GM21529 (cell line): ENCODE results near the gene RABL3.
"Not testable (repeated sequence)": the region's sequence is repeated elsewhere in the genome, so short reads cannot be mapped to it uniquely, and the experiment has no call there.

Source experiments
- ATAC-seq: cut with Tn5 transposase; IDR thresholded peaks from one replicate; pipeline ENCODE4 v1.9.1; 2021; ENCODE audit not compliant: unreplicated experiment

RABL3 gene

DNA sequence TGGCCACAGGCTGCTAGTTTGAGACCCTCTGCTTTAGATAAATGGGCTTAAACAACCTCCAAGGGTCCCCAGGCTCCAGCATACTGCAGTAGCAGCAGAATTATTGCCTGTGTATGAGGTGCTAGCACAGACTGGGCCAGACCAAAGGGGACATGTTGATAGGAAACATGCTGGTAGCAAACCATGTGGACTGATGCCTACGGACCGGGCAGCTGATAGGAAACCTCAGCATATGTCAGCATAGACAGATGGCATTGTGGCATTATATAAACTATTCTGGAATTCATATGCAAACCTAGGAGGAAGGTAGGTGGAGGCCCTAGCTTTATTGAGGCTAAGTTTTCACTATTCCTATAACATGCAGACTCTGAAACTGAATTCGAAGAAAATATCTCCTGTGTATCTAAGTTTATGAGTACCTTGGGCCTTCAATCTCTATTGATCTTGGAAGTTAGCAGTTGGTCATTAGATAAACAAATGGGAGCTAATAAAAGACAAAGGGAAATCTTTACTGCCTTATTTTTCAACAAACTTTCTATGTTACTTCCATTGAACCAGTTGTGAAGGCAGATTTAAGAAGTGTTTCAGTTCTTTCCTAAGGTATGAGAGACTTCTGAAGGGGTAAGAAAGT lies 58.5 kb downstream of the RABL3 start:
- no peak for ATAC-seq

DNA sequence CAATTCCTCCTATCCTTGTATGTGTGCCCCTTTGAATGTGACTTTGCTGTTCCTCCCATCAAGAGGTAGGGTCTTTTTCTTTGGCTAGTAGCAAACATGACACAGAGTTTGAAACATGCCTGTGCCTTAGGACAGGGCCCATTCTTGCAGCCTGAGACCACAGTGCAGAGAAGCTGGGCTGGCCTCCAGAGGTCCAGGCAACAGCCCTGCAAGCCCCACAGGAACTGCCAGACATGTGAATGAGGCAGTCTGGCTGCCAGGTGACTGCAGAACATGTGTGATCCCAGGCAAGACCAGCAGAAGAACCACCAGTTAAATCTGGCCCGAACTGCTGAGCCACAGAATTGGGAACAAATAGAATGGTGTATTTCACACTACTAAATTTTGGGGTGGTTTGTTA lies 59.1 kb downstream of the RABL3 start:
- ATAC-seq: no peak

DNA sequence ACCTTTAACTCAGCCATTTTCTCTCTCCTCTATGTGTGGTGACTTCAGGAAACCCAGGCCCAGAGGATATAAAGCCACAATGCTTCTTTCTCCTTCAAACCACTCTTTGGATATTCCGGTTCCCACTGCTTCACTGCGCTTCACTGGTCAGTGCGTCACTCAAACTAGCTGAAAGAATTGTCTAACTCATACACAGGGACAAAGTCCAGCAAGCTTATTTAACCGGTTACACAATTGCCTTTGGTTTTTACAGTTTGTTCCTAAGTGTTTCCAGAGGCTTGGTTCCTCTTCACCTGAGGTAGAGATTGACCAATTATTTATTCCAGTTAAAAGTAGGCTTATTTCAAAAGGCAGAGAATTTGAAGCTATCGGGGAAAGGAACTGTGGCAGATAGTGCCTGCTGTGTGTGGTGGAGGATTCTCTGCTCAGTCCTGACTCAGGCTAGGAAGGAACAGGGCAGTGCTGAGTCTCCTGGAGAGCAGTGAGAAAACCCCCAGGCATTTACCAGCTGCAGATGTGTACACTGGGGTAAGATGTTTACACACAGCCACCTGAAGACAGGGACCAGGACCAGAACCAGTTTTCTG lies 60.1 kb downstream of the RABL3 start, which contains the start of gene HGD:
Gene HGD (minus strand): TSS at position 145 of the 587 bp plus-strand sequence. CDS start 128 bp downstream, at position 17.
- ATAC-seq: no peak

DNA sequence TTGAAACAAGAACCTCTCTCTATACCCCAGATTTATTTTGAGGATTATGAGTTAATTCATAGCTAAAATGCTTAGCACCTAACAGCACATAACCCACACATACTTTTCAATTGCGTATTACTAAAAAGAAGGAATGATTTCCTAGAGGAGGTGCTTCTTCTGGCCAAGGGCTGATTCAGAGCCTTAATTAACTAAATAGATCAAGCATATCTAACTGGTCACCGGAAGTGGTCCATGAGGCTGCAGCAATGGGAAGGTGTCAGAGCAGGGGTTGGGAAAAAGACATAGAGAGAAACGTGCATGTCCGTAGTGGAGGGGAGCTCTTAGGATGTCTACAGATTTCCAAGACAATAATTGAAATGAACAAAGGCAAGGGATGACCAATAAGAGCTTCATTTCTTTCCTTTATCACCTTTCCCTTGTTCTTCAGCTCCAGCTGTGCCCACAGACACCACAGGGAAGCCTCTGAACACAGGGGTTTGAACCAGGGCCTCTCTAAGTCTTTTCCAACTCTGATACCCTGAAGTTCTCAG lies 60.7 kb downstream of the RABL3 start:
- no peak for ATAC-seq

DNA sequence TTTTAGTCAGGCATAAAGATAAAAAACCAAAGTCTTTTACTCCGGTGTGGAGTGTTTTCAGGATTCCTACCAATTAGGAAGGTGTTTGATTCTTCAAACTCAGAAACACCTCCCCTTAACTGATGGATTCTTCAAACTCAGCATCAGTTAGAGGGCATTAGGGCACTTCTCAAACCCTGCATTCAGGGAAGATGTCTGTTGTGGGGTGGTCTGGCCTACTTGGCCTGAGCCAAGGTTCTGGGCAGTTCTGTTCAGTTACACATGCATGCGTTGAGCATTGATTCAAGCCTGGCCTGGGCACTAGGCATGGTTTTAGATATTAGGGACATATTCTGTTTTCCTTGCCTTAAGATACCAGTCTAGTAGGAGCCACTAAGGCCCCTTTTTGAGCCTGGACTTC lies 61.3 kb downstream of the RABL3 start:
- ATAC-seq: no peak

DNA sequence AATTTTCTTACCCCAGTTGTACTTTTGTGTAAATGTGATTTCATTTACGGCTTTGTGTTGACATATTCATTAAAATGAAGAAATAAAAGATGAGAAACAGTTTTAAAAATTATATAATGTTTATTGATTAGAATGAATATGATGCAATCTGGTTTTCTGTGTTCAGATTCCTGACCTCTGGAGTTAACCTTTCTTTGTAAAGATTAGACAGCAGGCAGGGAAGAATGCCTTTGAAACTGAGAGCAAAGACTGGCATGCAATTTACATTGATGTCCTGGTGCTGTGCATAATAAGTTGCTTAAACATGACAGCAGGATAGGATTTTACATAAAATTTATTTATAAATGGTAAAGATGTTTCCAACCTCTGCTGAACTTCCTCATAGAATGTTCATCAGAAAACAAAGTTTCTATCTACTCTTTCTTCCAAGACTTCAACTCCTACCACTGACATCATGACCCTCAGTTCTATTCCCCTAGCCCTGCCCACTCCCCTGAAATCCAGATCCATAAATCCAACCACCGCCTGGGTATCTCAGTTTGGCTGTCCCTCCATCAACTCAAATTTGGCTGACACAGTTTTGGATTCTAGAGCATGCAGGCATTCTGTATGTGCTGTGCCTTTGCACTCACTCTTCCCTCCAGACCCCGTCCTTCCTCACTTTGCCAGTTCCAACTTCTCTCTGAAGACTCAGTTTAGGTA lies 62.0 kb downstream of the RABL3 start:
- no peak for ATAC-seq

DNA sequence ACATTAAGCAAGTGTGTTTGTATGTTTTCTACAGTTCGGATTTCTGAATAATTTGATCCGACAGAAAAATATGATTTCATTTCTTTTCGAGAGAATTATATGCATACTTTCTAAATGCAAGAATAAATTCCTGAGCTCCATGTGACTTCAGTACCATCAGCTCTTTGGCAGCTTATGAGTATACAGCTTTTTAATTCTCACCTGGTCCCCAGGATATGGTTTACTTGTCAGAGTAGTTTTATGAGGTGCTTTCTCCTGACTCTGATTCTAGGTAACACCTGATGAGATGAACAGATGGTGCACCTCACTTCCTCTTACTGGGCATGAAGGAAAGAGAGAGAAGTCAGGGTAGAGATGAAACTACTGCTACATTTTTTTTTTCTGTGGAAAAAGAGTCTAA lies 63.3 kb downstream of the RABL3 start:
- no peak for ATAC-seq

DNA sequence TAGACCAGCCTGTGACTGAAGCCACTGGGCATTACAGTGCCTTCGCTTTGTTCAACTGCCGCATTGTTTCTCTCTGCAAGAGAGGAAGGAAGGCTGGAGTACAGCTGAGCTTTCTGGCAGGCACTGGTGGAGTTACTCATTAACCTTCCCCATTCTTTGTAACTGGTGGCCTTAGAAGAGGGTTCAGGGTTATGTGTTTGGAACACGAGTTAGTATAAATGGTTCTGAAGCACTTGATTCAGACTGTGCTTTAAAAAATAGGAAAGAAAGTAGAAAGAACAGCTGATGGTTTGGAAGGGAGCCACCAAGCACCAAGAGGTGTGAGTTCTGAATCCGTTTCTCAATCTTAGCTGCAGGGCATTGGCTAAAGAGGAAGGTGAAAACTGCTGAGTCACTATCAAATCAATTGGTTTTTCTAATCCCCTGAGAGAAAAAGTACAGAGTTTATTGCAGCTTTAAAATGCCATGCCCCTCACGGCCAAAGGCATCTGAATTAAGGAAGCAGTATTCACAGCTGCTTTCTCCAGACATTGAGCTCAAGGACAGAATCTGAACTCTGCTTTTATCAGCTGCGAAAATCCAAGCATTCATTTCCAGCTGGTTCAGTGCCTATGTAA lies 63.9 kb downstream of the RABL3 start:
- peak; percentile 78 for ATAC-seq

DNA sequence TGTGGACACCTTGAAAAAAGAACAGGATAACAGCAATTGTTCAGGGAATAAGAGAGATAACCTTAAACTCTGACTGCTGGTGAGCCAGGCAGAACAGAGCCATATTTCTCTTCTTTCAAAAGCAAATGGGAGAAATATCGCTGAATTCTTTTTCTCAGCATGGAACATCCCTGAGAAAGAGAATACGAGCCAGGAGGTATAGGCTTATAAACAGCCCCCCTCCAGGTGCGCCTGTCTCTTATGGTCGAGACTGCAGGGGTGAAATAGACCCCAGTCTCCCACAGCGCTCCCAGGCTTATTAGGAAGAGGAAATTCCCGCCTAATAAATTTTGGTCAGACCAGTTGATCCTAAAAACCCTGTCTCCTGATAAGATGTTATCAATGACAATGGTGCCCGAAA lies 65.1 kb downstream of the RABL3 start:
- not testable (repeated sequence) for ATAC-seq

DNA sequence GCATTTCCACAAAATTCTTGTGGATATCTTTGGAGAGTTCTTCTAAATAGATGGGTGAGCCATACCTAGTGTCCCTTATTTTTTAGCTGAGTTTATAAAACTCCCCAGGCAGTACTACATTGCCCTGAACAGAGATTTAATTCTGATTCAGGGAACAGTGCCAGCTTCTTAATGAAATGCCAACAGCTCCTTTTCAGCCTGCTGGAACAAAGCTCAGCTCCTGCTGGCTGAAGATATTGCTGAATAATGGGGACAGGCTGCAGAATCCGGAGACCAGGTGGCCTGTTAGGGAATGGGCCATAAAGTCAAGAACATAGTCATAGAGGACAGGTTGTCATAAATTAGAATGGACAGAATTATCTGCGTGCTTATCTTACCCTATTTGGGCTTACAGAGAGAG lies 69.2 kb downstream of the RABL3 start:
- ATAC-seq: no peak

DNA sequence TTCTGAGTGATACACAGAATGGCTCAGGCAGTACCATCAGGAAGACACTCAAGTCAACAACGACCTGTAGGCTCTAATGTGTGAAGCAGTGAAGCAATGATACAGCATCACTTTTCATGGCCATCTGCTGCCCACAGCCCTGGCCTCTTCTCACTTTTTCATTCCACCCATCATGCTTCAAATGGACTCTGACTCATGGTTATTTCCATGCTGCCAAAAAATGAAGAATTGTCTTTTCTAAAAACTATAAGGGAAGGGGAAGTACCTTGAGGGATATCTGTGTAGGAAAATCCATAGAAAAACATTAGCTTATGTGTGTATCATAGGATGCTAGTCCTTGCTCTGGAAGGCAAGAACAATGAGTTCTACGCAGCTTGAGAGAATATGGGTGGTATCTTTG lies 71.7 kb downstream of the RABL3 start:
- no peak for ATAC-seq

DNA sequence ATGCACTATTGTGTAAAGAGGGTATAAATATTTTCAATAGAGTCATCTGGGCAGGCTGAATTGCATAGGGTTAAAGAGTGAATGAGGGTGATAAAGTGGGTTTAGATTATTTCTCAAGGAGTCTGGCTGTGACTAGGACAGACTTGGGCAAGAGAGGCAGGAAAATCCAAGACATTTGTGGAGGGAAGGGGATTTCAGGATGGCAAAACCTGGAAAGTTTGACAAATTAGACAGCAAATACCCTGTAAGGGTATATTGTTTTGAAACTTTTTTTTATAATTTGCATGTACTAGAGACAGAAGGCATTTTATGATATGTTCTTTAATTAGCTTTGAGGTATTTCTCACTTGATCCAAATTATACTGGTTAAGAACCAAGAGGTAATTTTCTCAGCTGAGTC lies 77.4 kb downstream of the RABL3 start:
- ATAC-seq: no peak

DNA sequence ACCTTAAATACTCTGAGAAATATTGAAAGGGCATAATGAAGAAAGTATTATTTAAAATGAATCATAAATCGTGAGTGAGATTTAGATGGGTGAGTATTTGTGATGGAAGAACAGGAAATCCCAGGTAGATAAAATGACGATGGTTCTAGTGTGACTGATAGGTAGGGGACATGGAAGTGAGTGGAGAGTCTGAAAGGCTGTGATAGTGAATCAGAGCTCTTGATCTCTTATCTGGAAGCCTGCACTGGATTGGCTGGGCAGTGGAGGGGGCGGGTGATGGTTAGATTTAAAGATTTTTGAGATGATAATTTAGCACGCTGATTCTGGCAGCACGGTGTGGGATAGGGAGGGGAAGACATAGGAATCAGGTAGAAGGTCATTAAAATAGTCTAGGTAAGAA lies 80.4 kb downstream of the RABL3 start:
- no peak for ATAC-seq

DNA sequence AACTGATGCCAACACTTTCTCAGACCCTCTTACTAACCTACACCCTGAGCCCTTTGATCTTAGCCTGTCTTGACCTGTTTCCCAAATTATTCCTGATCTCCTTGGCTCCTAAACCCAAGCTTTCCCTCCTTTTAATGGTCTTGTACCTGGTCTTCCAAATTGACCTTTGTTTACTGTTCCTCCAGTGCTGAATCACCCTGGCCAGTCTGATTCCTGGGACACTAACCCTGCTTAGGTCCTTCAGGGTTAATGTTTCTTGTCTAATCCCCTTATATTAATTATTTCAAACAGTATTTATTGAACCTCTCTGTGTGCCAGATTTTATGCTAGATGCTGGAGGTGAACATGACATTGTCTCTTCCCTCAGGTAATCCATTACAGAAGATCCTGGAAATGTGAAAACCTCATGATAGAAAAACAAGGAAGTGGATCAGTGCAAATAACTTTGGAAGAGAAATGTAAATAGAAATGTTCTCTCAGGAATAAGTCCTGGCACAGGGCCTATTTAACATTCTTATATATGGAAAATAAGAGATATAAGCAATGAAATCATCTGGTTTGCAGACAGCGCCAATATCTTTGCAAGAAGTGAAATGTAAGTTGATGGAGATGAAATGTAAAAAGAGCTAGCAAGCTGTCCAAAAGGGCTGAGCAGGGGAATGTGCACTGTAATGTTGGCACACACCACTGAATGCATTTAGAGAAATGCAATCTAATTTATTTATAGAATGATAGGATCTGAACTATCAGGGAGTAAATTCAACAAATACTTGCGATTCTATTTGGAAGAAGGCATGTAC lies 81.0 kb downstream of the RABL3 start:
- ATAC-seq: no peak

DNA sequence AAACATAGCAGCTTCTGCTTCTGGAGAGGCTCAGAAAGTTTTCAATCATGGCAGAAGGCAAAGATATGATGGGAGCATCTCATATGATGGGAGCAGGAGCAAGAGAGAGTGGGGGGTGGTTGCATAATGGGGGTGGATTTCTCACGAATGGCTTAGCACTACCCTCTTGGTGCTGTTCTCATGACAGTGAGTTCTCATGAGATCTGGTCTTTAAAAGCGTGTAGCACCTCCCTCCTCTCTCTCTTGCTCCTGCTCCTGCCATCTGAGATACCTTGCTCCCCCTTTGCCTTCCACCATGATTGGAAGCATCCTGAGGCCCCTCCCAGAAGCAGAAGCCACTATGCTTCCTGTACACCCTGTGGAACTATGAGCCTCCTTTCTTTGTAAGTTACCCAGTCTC lies 82.5 kb downstream of the RABL3 start:
- no peak for ATAC-seq

DNA sequence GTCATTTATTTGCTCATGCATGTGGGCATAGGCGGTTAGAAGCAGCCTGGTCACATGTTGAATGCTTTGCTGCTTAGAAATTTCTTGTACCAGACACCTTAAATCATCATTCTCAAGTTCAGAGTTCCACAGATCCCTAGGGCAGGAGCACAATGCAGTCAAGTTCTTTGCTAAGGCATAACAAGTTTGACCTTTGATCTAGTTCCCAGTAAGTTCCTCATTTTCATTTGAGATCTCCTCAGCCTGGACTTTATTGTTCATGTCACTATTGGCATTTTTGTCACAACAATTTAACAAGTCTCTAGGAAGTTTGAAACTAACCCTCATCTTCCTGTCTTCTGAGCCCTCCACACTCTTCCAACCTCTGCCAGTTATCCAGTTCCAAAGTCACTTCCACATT lies 83.0 kb downstream of the RABL3 start:
- ATAC-seq: no peak

DNA sequence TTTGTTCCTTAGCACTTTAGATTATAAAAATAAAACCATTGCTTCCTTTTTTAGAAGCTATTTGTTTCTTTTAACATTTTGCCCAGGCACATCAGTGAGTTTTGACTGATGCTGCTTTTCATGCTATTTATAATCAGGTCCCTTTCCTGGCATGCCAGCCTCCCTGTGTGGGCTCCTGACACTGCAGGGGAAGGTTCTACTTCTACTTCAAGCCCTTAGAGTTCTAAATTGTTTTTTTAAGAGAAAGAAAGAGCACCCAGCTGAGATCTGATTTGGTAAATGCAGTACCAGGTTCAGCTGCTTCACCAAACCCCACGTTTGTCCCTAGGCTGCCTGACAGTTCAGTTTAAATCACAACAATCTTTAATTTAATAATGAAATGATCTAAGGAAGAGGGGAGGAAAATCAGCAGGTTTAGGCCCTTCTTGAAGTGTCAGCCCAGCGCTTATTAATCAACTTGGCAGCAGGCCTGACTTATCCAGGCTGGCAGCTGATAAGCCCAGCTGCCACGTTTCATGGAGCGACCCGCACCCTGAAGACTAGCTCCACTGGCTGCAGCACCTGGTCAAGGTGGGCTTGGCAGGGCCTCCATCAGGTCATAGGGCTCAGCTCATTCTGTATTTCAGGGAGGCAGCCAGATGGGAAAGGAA lies 89.3 kb downstream of the RABL3 start:
- no peak for ATAC-seq

DNA sequence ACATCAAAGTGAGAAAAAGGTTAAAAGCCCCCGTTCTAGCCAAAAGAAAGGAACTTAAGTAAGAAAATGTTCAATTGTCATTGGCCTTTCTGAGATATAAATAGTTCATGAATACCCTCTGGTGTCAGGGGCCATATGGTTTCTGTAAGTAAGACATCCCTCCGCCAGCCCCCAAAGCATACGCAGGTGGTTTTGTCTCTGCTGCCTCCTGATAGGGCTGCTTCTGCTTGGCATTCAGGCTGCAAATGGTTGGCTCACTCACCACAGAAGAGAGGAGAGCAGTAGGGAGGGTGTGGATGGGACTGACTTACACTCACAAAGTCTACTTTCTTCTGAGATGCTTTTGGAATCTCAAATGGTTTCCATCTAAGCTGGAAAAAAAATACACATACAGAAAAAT lies 90.0 kb downstream of the RABL3 start:
- no peak for ATAC-seq

DNA sequence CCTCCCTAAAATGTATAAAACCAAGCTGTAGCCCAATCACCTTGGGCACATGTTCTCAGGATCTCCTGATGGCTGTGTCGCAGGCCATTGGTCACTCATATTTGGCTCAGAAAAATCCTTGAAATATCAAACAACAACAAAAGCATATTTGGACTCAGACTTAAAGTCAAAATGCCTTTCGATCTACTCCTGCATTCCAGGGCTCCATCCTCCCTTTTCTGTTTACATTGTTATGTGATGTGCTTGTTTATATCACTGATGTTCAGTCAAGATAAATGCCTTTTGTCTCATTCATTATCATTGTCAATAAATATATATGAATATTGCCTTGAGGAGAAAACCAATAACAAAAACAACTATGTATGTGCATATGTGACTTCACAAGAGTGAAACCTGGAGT lies 92.0 kb downstream of the RABL3 start:
- ATAC-seq: no peak

DNA sequence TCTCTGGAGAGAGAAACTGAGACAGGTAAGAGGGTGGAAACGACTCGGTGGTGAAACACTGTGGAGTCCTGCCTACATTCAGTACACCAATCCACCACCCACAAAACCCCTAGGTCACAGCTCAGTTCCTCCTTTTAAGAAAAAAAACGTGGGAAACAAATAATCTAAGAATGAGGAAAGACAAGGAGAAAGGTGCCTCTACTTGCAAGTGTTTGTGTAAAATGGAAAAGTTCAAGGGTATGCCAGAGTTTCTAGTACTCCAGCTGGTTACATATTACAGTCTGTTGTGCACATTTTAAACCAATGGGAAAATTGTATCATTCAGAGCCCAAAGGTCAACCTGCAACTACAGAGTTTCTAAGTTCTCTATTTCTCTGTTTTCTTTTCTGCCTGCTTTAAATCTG lies 92.5 kb downstream of the RABL3 start:
- ATAC-seq: no peak

DNA sequence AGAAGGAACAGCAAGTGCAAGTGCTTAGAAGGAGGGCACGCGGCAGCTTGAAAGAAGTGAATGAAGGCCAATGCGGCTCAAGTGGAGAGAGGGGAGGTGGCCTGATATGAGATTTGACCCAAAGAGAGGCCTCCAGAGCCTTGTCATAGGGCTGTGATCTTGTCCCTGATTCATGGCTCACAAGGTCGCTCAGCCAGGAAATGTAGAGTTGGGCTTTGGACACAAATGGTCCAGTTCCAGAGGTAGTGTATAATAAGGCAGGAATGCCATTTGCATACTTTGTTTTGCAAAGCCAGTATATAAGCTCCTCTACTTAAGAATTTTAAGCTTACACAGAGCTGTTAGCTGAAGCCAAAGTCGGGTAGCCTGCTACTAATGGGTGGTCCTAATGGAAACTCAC lies 94.0 kb downstream of the RABL3 start:
- no peak for ATAC-seq
